ENCODE data around the gene SOX13.

GRCh38 chr1:204162494-204163074 is 89.7 kb downstream of the SOX13 start:
- peak; percentile 89 to 95 (median 94) for TF ChIP-seq CTCF (IDR thresholded peaks at IDR 0.05)
- no peak for TF ChIP-seq EP300 (IDR thresholded peaks at IDR 0.05)
